GM21528 (cell line): Measurements from ENCODE around the gene ZNF606.

Source experiments
- ATAC-seq: cut with Tn5 transposase; IDR thresholded peaks from one replicate; pipeline ENCODE4 v1.9.1; 2021; ENCODE audit warnings: mild to moderate bottlenecking, moderate library complexity; ENCODE audit not compliant: unreplicated experiment, low FRiP score

ZNF606 gene

DNA sequence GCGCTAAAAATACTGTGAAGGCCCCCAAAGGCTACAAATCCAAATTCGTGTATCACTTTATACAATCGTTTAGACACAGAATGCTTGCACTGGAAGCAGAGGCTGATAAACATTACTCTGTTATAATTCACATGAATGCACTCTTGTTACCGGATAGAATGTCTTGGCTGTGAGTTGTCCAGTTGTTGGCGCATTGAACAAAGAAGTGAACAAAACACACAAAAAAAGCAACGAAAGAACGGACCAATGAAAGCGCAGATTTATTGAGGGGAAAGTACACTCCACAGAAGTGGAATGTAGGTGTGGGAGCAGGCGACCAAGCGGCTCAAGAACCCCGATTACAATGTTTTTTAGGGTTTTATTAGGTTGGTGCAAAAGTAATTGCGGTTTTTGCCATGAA is 66.9 kb downstream of the ZNF606 start:
- ATAC-seq: no peak

DNA sequence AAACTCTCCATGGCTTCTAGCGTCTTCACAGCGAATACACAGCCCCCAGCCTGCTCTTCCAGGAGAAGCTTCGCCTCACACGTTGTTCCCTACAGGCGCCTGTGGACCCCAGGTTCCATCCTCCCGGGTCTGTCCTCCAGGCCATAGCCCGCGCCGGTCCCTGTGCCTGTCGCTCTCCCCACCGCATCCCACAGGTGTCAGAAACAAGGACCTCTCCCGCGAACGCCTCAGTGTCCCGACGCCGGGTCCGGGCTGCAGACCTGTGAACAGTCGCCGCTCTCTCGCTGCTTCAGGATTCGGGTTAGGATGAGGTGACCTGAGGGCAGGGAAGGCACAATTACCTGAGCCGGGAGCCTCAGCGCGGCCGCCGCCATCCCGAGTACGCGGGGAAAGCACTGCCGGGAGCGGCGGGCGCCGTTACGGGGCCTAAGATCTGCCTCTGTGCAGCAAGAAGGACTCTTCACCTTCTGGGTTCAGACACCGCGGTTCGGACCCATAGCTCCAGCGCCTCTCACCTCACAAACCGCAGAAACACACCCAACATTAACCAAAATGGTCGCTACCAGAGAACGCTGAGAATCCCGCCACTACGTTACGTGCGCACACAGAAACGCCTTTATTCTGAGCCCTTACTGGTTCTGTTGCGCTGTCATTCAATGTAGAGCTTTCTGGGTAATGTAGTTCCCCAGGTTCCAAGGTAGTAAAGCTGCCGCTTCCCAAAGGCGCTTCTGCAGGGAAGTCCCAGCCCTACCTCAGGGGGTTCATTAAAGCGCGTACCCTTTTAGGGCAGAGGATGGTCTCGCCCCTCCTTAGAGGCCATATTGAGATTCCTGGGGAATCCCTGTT is 67.6 kb downstream of the ZNF606 start, which contains the start of gene ZNF418:
Gene ZNF418, minus strand, starts transcription at position 583 of the 846 bp plus-strand sequence. CDS start 1,580 bp downstream, outside the sequence.
- ATAC-seq: no peak

DNA sequence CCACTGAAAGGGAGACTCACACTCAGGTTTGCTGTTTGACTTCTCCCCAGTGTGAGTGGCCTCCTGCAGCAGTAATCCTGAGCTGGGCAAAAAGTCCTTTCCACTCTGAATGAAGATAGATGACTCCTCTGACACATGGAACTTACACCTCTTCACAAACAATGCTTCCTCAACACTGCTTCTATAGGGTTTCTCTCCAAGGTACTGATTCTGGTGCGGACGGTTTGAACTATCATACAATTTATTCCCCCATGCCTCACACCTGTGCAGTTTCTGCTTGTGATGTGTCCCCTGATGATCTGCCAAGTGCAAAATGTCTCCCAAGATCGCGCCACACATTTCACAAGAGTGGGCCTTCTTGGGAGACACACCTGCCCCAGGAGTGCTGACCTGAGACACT is 75.0 kb downstream of the ZNF606 start:
- ATAC-seq: no peak
